HCT116 (cell line): ENCODE data around the gene ANKRD62. TPM values are rescaled to one million over a fixed set of nuclear protein-coding genes. Genes with fewer than 3 reads are reported as not detected.

Experiments
- ATAC-seq: fragments of 200-7000 bp; cut with Tn5 transposase; 2 replicates; pipeline ENCODE4 v1.9.1; 2020; ENCODE audit warnings: mild to moderate bottlenecking, moderate library complexity
- BruUV-seq: library from RNA; stranded (reverse); fragments of 400-500 nt; replicated peaks from 2 replicates; lab custom pipeline; 2021; lab: Mats Ljungman, UMichigan
- CTCF ChIA-PET: fragments of 300-600 bp; sonication (Branson Sonifier 250); formaldehyde crosslinking; loops from one replicate; lab custom pipeline; 2021; ENCODE audit warnings: antibody characterized with exemption; lab: Charles Lee
- POLR2A ChIA-PET: fragments of 300-600, 350-600 bp; sonication (Branson Sonifier 250); formaldehyde crosslinking; loops from one replicate; lab custom pipeline; 2021; ENCODE audit warnings: antibody characterized with exemption; lab: Charles Lee
- RAD21 ChIA-PET, 2 experiments: fragments of 300-600 bp; sonication (Branson Sonifier 250); formaldehyde crosslinking; loops; one replicate each; lab custom pipeline; 2023; ENCODE audit warnings: low total read pairs in 2 of 2; ENCODE audit not compliant: uncharacterized antibody in 2 of 2, unreplicated experiment in 2 of 2, low non-redundant PET in 1 of 2; lab: Charles Lee
- DNase-seq: peaks from one replicate; pipeline ENCODE4 v3.0.0-alpha.2; 2010; ENCODE audit warnings: low read depth, low spot score
- H2AFZ ChIP-seq: fragments of 200-600 bp; shearing (Covaris generic), sonication (generic); 2 replicates; pipeline ENCODE4 v1.6.1; 2017; ENCODE audit warnings: low read depth, mixed run types, mixed read lengths, antibody characterized with exemption, low read length; ENCODE audit not compliant: poor library complexity, severe bottlenecking
- H3K27ac ChIP-seq: 2 replicates; pipeline ENCODE4 v1.5.1; 2012; ENCODE audit warnings: low read depth, low read length
- H3K27me3 ChIP-seq: fragments of 200-600 bp; sonication (generic); 2 replicates; pipeline ENCODE4 v1.6.1; 2016; ENCODE audit warnings: mixed run types, low read length, mixed read lengths; ENCODE audit not compliant: insufficient read depth
- H3K36me3 ChIP-seq, 2 experiments: fragments of 200-500 bp in 1 of 2; fragments of 200-600 bp in 1 of 2; sonication (Bioruptor generic) in 1 of 2; sonication (generic) in 1 of 2; 2 replicates each; pipeline versions ENCODE4 v1.5.1 to v1.6.1; 2014 to 2016; ENCODE audit warnings: low read length in 2 of 2, inconsistent platforms in 1 of 2, mixed read lengths in 1 of 2, mixed run types in 1 of 2; ENCODE audit not compliant: insufficient read depth in 2 of 2, control insufficient read depth in 1 of 2
- H3K4me1 ChIP-seq, 2 experiments: fragments of 200-600 bp in 1 of 2; sonication (generic) in 1 of 2; 2 replicates each; pipeline versions ENCODE4 v1.5.1 to v1.6.1; 2012 to 2017; ENCODE audit warnings: low read length in 2 of 2, inconsistent platforms in 1 of 2, mild to moderate bottlenecking in 1 of 2, mixed read lengths in 1 of 2, mixed run types in 1 of 2, moderate library complexity in 1 of 2; ENCODE audit not compliant: insufficient read depth in 2 of 2, control insufficient read depth in 1 of 2
- H3K4me2 ChIP-seq: fragments of 200-600 bp; sonication (generic); 2 replicates; pipeline ENCODE4 v1.6.1; 2017; ENCODE audit warnings: mixed run types, low read length, mixed read lengths
- H3K4me3 ChIP-seq, 2 experiments: fragments of 200-600 bp in 1 of 2; sonication (generic) in 1 of 2; replicated peaks in 1 of 2; 2 replicates each; pipeline ENCODE4 v1.5.1; 2011 to 2016; ENCODE audit warnings: low read length in 2 of 2, control low read depth in 1 of 2, low read depth in 1 of 2, mild to moderate bottlenecking in 1 of 2, mixed read lengths in 1 of 2, mixed run types in 1 of 2
- H3K79me2 ChIP-seq: fragments of 200-600 bp; sonication (generic); 2 replicates; pipeline ENCODE4 v1.6.1; 2017; ENCODE audit warnings: mild to moderate bottlenecking, mixed run types, low read length, moderate library complexity, mixed read lengths; ENCODE audit not compliant: insufficient read depth
- H3K9ac ChIP-seq: fragments of 200-600 bp; sonication (generic); 2 replicates; pipeline ENCODE4 v1.6.1; 2016; ENCODE audit warnings: low read length, mixed read lengths
- H3K9me2 ChIP-seq: fragments of 200-600 bp; sonication (generic), shearing (Covaris generic); 2 replicates; pipeline ENCODE4 v1.6.1; 2017; ENCODE audit warnings: mixed run types, mild to moderate bottlenecking, moderate library complexity; ENCODE audit not compliant: insufficient read depth
- H3K9me3 ChIP-seq, 2 experiments: fragments of 200-500 bp in 1 of 2; fragments of 200-600 bp in 1 of 2; sonication (Bioruptor generic) in 1 of 2; sonication (generic) in 1 of 2; 2 replicates each; pipeline ENCODE4 v1.6.1; 2014 to 2017; ENCODE audit warnings: low read length in 2 of 2, mixed read lengths in 2 of 2, inconsistent platforms in 1 of 2, low read depth in 1 of 2, mild to moderate bottlenecking in 1 of 2, mixed run types in 1 of 2, moderate library complexity in 1 of 2; ENCODE audit not compliant: control insufficient read depth in 1 of 2, insufficient read depth in 1 of 2
- H4K20me1 ChIP-seq: fragments of 200-600 bp; sonication (generic), shearing (Covaris generic); 2 replicates; pipeline ENCODE4 v1.6.1; 2017; ENCODE audit warnings: mixed run types, mild to moderate bottlenecking, moderate library complexity; ENCODE audit not compliant: insufficient read depth
- ATF3 ChIP-seq: IDR thresholded peaks from 2 replicates; pipeline ENCODE4 v1.6.1; 2012
- CBX3 ChIP-seq: IDR thresholded peaks from 2 replicates; pipeline ENCODE4 v1.6.1; 2012; ENCODE audit warnings: low read depth
- EZH2phosphoT487 ChIP-seq: fragments of 200-600 bp; IDR thresholded peaks from 2 replicates; pipeline ENCODE4 v1.6.1; 2018; ENCODE audit warnings: antibody characterized with exemption, borderline replicate concordance
- JUND ChIP-seq: IDR thresholded peaks from 2 replicates; pipeline ENCODE4 v1.6.1; 2012
- POLR2A ChIP-seq: IDR thresholded peaks from 2 replicates; pipeline ENCODE4 v1.7.0; 2011; ENCODE audit warnings: borderline replicate concordance; ENCODE audit not compliant: insufficient read depth, insufficient read length; ENCODE audit errors: extremely low read depth
- POLR2AphosphoS5 ChIP-seq: IDR thresholded peaks from 2 replicates; pipeline ENCODE4 v1.6.1; 2011; ENCODE audit warnings: mild to moderate bottlenecking, low read depth, low read length, moderate library complexity
- SRF ChIP-seq: IDR thresholded peaks from 2 replicates; pipeline ENCODE4 v1.6.1; 2012; ENCODE audit warnings: low read depth
- TCF7L2 ChIP-seq: IDR thresholded peaks from 2 replicates; pipeline ENCODE4 v1.7.0; 2011; ENCODE audit warnings: borderline replicate concordance, inconsistent platforms; ENCODE audit not compliant: insufficient read depth, insufficient read length; ENCODE audit errors: extremely low read depth
- ZBTB33 ChIP-seq: IDR thresholded peaks from 2 replicates; pipeline ENCODE4 v1.6.1; 2011; ENCODE audit warnings: mild to moderate bottlenecking, low read length, moderate library complexity; ENCODE audit not compliant: insufficient replicate concordance; ENCODE audit errors: extremely low read depth
- ZFX ChIP-seq: fragments of 450-650 bp; IDR thresholded peaks from 2 replicates; pipeline ENCODE4 v1.6.1; 2017
- intact Hi-C: fragments of 100-400 bp; cut with micrococcal nuclease; formaldehyde crosslinking; loops from 2 replicates; pipeline ENCODE4 v1.10.0; 2022
- total RNA-seq: library from RNA; stranded (reverse); gene quantifications from one replicate; pipeline ENCODE4 v1.2.1, GENCODE V29; 2021; ENCODE audit not compliant: unreplicated experiment

ANKRD62 gene
- total RNA-seq, 1 experiment from 2014 or later = 0.34 TPM

- CTCF ChIA-PET = no interaction called here
- no peaks in the 10 kb centered on the region for H3K79me2 ChIP-seq
Observed at GRCh38 chr18:12099160-12099559, 5.5 kb downstream of the ANKRD62 start.

More at GRCh38 chr18:12099160-12099559, 5.5 kb downstream of the ANKRD62 start:
- Histone ChIP-seq H3K9me2 (no peaks in the 10 kb centered on the region), H3K9ac (no peak overlapping the region), H3K4me3 (no peak overlapping the region), H3K27me3 (no peaks in the 10 kb centered on the region), H2AFZ (no peak overlapping the region), H3K4me1 (no peaks in the 10 kb centered on the region), H3K36me3 (no peaks in the 10 kb centered on the region), H3K9me3 (no peaks in the 10 kb centered on the region), H3K4me2 (no peak overlapping the region), H4K20me1 (no peaks in the 10 kb centered on the region), H3K27ac (no peak overlapping the region)
- intact Hi-C loops = no loop called here
- ChIA-PET RAD21 (no interaction called here), POLR2A (no interaction called here)
- no TSS peak for BruUV-seq
- TF ChIP-seq TCF7L2 (no peak), SRF (no peak), ZFX (no peak), ZBTB33 (no peak), POLR2AphosphoS5 (no peak), CBX3 (no peak), ATF3 (no peak), POLR2A (no peak), JUND (no peak), EZH2phosphoT487 (no peak)
- DNase-seq = no peak
- no peak for ATAC-seq
